HG03378 (cell line): ENCODE measurements around the gene LINGO1.

Source experiments
- ATAC-seq: cut with Tn5 transposase; IDR thresholded peaks from one replicate; pipeline ENCODE4 v1.9.1; 2021; ENCODE audit warnings: mild to moderate bottlenecking, moderate library complexity; ENCODE audit not compliant: unreplicated experiment

LINGO1 gene

GRCh38 chr15:77633134-77633912, 611 bp upstream of the LINGO1 start:
- no peak for ATAC-seq

GRCh38 chr15:77631745-77632533, 773 bp downstream of the LINGO1 start:
- no peak for ATAC-seq

GRCh38 chr15:77630956-77631744, 1.6 kb downstream of the LINGO1 start:
- no peak for ATAC-seq

- no peak for ATAC-seq
Observed at GRCh38 chr15:77630056-77630455, 2.7 kb downstream of the LINGO1 start.

- no peak for ATAC-seq
Observed at GRCh38 chr15:77629070-77630030, 3.4 kb downstream of the LINGO1 start.

- no peak for ATAC-seq
Observed at GRCh38 chr15:77628010-77628409, 4.7 kb downstream of the LINGO1 start.

GRCh38 chr15:77627581-77627980, 5.1 kb downstream of the LINGO1 start:
- ATAC-seq = no peak

GRCh38 chr15:77627067-77627466, 5.6 kb downstream of the LINGO1 start:
- no peak for ATAC-seq

GRCh38 chr15:77626002-77626401, 6.7 kb downstream of the LINGO1 start:
- ATAC-seq = no peak

- ATAC-seq = no peak
Observed at GRCh38 chr15:77625376-77625775, 7.3 kb downstream of the LINGO1 start.

- no peak for ATAC-seq
Observed at GRCh38 chr15:77624868-77625267, 7.8 kb downstream of the LINGO1 start.

- no peak for ATAC-seq
Observed at GRCh38 chr15:77623755-77624524, 8.8 kb downstream of the LINGO1 start.

- ATAC-seq = no peak
Observed at GRCh38 chr15:77622934-77623754, 9.6 kb downstream of the LINGO1 start.

GRCh38 chr15:77622209-77622933, 10.3 kb downstream of the LINGO1 start:
- ATAC-seq = no peak

- no peak for ATAC-seq
Observed at GRCh38 chr15:77621847-77622208, 10.9 kb downstream of the LINGO1 start.

GRCh38 chr15:77620960-77621647, 11.6 kb downstream of the LINGO1 start:
- ATAC-seq = no peak

GRCh38 chr15:77620297-77620696, 12.4 kb downstream of the LINGO1 start:
- no peak for ATAC-seq
